ENCODE results near the gene PITX1. TPM values are rescaled to one million over a fixed set of nuclear protein-coding genes. Genes with fewer than 3 reads are reported as not detected.
"Not testable (repeated sequence)": the region's sequence is repeated elsewhere in the genome, so short reads cannot be mapped to it uniquely, and the experiment has no call there.

PITX1 gene
- total RNA-seq: not detected in 2 replicates

DNA sequence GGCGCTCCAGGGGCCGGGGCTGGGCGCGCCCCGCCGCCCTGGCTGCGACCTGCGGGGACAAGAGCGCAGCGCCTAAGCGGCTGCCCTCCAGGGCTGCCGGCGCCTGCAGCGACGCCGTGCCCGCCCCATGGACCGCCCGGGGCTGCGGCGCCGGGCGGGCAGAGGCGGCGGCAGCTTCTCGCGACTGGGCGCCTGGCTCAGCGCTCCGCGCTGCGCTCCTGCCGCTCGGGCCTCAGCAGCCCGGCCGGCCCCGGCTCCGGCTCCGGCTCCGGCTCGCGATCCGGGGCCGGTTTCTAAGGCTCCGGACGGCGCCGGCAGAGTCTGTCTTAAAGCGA is at the start of gene PITX1:
PITX1 (minus strand) TSS at position 328 of the 335 bp plus-strand sequence. CDS start 347 bp downstream, outside the sequence.
- DNase-seq (ENCODE audit: extremely low read depth, low read depth, low spot score): no peak

DNA sequence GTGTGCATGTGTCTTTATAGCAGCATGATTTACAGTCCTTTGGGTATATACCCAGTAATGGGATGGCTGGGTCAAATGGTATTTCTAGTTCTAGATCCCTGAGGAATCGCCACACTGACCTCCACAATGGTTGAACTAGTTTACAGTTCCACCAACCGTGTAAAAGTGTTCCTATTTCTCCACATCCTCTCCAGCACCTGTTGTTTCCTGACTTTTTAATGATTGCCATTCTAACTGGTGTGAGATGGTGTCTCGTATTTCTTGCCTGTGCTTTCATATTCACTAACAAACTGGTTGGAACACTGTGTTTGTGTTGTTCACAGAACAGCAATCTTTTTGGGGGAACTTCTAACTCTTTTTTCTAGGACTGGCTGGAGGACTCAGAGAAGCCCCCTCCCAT is 49.3 kb upstream of the PITX1 start:
- not testable (repeated sequence) for DNase-seq (ENCODE audit: extremely low read depth, low read depth, low spot score)

DNA sequence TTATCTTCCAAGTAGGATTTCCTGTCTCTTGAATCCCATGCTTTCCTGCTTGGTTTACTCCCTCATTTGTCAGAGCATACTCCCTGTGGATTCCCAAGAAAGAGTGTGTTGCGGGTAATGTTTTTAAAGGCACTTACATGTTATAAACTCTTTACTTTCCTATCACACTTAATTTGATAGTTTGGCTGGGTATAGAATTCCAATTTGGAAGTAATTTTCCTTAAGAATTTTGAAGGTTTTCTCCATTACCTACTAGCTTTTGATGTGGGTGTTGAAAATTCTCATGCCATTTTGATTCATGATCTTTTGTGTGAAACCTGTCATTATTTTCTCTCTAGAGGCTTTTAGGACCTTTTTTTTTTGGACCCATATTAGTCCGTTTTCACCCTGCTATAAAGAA is 47.2 kb upstream of the PITX1 start:
- DNase-seq (ENCODE audit: extremely low read depth, low read depth, low spot score): no peak

DNA sequence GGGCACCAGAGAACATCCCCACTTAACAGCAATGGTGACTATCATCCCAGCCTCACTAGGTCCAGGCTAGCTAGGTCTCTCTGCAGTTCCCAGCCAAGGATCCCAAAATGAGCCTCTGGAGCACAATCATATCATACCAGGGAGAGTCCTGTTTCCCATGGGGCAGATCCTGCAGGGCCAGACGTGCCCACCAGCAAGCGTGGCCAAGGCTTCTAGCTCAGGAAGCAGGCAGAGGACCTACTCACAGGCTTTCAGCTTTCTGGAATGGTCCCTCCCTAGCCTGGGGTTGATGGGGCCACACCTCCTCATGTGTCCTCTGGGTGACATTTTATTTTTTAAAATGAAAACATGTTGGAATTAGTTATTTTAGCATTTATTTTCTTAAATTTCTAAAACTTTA is 45.7 kb upstream of the PITX1 start:
- no peak for DNase-seq (ENCODE audit: extremely low read depth, low read depth, low spot score)

DNA sequence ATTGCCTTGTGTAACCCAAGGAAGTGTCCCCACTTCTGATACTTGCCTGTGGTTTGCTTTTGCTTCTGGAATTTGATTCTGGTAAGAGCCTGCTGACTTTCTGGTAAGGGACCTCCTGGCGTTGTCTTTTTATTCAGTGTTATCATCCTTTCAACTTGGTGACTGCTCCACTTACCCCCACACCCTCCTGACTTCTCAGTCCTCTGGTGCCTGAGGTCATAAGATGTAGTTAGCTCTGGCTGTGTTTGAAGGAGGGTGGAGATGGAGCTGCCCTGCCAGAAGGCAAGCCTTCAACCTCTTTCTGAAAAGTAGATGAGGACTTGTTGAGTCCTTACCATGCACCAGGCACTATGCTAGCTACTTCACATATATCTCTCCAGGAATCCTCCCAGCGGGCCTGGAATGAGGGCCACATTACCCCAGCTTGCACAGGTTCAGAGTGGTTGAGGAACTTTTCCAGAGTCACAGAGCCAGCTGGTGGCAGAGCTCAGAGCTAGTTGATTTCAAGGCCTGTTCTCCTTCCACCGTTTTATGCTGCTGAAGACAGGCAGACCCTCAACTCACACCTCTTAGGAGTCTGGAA is 45.2 kb upstream of the PITX1 start:
- DNase-seq (ENCODE audit: extremely low read depth, low read depth, low spot score): no peak

DNA sequence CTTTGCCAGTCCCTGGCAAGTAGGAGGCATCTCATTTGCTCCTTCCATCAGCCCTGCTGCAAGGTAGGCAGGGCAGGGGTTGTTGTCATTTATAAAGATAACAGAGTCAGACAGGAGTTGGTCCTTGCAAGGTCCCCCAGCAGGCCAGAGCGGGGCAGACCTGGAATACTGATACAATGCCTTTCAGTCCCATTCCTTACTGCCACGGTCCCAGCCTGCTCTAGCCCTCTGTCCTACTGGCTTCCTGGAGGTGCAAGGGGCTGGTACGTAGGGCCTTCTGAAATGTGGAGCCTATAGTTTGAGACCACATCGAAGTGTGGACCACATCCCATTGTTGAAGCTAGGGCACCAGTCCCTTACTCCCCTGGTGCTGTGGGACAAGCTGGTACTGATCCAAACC is 42.8 kb upstream of the PITX1 start:
- no peak for DNase-seq (ENCODE audit: extremely low read depth, low read depth, low spot score)

DNA sequence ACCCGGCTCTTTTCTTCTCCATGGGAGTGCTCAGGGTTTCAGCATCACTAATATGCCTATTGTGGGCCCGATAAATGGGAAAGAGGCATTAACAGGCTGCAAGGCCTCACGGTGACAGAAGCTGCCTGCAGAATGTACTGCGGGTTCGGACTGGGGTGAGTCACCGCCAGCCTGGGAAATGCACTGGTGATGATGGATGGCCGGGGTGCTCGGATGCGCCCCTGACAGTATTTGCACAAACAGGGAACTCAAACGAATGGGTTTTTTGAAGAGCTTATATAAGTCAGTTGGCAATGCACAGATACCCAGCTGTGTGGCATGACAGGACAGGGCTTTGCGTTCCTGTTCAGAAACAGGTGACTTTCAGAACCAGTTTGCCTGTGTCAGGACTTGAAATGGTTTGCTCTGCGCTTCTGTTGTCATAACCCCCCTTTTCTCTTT is 42.0 kb upstream of the PITX1 start:
- DNase-seq (ENCODE audit: extremely low read depth, low read depth, low spot score): no peak

DNA sequence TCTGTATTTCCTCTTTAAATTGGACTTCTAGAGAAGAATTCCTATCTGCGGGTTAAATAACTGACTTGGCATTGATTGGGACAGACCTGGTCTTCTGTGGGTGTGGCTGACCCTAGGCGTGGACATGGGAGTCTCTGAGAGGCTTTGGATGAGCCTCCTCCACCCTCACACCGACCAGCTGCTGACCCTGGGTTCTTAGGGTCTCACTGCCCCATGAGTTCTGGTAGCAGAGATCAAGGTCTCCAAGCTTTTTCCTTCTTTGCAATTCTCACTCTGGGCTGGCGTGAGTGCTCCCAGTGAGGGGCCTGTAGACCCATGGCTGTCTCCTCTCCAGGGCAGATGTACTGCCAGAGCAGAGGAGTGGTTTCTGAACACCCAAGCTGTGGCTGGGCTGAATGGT is 41.6 kb upstream of the PITX1 start:
- DNase-seq (ENCODE audit: extremely low read depth, low read depth, low spot score): no peak

DNA sequence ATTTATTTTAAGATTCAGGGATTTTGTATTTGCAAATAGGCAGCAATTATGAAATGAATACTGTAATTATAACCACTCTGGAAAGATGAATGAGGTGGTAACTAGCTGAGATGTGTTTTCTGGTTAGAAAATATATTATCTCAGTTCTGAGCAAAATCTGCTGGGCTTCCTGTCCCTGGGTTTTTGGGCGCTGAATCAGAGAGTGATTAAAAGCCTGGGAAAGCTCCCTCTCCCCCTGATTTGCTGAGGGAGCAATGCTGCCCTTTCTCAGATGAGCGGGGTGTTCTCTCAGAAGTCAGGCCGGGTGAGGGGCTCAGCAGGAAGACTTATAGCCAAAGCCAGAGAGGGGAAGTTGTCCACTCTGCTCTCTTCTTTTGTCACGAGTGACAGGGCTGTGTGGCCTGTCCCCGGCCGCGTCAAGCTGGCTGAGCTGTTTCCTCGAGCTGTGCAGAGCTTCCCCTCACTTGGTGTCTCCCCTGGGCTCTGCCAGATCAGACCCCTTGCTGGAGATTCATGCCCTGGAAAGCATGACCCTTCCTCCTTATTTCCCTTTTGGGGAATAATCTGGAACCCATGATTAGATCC is 39.8 kb upstream of the PITX1 start:
- no peak for DNase-seq (ENCODE audit: extremely low read depth, low read depth, low spot score)

DNA sequence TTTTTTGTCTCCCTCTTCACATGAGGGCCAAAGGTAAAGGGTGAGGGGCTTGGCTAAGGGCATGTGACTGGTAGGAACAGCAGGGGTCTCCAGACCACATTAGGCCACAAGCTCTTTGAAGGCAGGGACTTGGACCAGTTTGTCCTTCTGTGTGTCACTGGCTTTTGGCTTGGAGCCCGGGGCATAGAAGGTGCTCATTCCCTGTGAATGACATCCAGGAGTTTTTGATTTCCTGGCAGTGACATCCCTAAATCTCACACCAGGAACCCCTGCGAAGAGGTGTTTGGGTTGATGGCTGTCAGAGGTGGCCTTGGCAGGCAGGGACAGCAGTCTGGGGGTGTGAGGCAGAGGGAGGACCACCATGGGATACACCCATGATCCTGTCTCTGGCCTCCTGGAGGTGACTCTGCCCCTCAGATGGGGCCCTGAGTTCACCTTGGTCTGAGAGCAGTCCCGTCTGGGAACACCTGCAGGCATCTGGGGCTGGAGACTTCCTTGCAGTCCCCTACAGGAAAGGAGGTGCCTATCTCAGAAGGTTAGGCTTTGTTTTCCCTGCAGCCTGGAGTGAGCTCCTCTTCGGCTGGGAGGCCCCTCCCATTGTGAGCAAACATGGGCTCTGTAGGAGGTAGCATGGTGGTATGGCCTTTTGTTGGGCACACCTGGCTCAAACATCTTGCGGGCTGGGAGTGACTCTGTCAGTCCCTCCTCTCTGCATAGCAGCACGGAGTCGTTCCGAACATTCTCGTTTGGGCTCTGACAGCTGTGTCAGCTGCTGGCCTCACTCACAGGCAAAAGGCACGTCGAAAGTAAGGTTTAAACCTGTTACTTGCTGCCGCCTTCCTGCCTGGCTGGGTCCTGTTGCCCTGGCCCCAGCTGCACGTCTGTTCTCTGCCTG is 38.6 kb upstream of the PITX1 start:
- DNase-seq (ENCODE audit: extremely low read depth, low read depth, low spot score): no peak

DNA sequence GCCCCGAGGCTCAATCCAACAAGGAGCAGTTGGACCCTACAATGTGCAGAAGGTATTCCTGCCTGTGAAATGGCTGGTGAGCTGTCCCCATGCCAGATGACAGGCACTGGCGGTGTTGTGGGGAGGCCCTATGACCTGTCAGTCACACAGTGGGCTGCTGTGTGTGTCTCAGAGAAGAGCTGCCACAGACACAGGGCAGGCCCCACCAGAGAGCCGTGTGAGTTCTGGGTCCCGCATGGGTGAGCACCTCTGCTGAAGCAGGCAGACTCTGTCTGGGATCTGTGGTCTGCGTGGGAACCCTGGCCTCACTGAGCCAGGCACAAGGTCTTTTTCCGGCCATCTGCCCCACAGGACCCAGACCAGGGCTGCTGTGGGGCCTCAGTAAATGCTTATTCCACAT is 37.3 kb upstream of the PITX1 start:
- DNase-seq (ENCODE audit: extremely low read depth, low read depth, low spot score): no peak

DNA sequence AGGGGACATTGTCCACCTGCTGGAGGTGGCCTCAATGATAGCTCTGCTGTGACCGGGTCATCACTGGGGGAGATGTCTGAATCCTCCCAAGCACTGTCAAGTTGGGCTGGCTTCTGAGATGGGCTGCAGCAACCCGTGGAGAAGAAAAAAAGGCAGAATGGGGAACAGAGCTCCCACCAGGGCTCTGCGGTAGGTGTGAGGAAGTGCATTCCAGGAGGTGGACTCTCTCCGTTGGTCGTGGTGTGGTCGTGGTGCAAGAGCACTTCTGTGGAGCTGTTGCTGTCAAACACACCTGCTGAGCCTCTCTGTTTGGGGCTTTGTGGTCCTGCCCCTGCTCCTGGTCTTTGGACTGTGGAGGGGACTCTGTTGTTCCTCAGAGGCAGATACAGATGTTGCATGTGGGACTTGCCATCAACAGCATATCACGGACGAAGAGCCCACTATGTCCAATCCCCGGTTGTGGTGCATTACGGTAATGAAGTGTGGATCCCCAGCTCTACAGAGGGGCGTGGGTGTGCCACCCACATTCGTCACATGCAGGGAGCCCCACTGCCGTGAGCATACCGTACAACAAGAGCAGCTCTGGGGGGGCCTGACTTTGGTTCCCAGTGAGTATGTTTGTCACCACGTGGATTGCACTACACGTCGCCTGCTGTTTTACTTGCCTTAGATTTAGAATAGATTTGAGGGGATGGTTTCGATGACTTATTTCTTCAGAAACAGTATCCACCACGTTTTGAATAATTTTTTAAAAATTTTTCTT is 36.0 kb upstream of the PITX1 start:
- no peak for DNase-seq (ENCODE audit: extremely low read depth, low read depth, low spot score)

DNA sequence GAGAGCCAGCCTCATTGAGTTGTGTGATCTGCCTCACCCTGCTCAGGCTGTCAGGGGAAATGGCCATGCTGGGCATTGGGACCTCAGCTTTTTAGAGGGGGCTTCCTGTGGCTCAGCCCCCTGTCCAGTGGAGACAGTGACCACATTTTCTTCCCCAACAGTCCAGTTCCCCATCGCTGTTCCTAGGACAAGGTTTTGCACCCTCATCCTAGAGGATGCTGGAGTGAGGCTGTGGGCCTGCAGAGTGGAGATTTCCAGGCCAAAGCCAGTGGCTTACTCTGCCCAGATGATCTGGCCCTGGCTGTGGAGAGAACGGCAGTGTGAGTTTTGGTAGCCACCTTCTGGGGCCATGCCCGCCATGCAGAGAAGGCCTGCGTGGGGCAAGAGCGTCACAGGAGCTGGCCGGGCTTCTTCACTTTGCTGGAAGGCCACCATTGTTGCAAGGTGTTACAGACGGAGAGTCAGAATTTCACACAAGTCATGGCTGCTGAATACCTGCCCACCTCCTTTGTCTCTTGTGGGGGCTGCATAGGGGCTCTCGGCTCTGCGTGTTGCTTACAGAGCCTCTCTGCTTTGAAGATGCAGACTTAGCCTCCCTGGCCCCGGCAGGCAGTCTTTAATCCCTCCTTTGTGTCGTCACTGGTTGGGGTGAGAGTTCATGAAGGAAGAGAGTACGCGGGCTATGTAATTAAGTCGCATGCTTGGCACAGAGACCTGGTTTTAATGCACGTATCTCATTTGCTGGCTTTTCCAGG is 35.2 kb upstream of the PITX1 start:
- DNase-seq (ENCODE audit: extremely low read depth, low read depth, low spot score): no peak

DNA sequence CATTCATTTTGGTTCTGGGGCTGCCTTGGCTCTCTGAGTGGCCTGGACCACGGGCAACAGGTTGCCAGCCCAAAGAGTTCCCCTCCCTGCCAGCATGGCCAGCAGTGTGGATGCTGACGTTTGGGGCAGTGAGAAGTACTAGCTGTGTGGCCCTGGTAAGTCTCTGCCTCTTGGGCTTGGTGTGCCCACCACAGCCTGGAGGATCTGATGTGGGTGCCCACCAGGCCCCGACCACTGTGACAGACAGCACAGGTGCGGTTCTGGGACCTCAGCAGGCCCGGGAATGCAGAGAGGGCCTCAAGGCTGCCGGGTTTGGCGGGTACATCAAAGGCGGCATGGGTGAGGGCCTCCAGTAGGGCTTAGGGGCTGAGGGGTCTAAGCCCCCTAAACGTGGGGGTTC is 33.6 kb upstream of the PITX1 start:
- DNase-seq (ENCODE audit: extremely low read depth, low read depth, low spot score): no peak

DNA sequence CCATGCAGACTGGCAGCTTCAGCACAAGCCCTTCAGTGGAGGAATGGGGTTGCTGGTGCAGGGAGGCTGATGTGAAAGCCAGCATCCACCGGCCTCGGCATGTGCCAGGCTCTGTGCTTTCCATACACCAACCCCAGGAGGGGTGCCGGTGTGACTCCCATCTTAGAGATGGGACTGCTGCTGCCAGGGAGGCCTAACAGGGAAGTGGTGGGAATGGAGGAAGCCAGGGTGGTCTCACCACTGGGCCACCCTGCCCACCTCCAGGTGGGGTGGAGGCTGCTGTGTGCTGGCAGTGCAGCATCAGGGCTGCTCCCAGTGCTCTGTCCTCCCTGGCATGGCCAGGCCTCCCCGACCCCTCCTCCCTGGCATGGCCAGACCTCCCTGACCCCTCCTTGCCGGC is 32.8 kb upstream of the PITX1 start:
- no peak for DNase-seq (ENCODE audit: extremely low read depth, low read depth, low spot score)

DNA sequence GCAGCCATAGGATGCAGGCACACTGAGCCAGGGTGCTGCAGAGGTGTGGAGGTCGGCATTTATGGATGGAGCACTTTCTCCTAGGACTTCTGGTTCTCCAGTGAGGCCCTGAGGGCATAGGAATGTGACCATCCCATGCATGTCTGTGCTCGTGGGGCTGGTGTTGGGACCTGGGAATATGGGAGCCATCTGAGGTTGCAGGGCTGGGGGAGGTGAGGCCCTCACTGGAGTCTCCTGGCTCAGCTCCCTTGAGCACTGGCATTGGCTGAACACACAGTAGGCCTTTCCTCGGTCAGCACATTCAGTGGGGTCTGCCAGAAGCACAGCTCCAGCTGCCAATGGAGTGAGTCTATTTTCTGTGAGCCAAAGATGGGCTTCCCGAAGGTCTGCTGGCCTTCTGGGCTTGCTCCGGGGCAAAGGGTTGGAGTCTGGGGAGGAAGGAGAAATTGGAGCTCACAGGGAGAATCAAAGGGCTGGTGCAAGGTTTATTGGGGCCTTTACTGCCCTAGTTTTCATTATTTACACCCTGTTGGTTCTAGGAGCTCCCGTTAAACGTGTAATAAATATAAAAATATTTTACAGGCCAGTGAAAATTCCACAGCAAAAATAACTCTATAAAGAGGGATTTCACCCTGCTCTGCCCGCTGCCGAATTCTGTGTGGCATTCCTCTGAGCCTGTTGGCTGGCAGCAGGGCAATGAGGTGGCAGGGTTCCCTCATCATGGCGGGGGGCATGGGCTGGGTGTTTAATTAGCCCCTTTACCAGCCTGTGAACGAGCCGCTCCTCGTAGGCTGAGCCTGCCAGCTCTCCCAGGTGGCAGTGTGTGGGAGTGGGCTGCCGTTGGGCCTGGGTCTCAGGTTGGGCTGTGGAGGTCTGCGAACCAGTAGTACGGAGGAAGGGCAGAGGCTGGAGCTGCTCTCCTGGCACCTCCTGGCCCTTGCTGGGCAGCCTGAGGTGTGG is 31.6 kb upstream of the PITX1 start:
- no peak for DNase-seq (ENCODE audit: extremely low read depth, low read depth, low spot score)

DNA sequence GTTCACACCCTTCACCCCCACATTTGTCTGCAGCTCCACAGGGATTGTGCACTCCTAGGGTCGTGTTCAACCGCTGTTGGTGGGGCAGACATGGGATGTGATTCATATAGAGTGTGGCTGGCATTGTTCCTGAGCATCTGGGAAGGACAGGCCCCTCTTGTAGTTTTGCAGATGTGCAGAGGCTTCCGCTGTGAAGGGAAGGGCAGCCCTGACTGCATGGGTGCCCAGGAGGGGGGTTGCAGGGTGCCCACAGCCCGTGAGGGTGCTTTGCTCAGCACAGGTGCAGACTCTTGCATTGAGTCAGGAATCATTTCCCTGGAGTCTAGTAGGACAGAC is 30.2 kb upstream of the PITX1 start:
- DNase-seq (ENCODE audit: extremely low read depth, low read depth, low spot score): no peak

DNA sequence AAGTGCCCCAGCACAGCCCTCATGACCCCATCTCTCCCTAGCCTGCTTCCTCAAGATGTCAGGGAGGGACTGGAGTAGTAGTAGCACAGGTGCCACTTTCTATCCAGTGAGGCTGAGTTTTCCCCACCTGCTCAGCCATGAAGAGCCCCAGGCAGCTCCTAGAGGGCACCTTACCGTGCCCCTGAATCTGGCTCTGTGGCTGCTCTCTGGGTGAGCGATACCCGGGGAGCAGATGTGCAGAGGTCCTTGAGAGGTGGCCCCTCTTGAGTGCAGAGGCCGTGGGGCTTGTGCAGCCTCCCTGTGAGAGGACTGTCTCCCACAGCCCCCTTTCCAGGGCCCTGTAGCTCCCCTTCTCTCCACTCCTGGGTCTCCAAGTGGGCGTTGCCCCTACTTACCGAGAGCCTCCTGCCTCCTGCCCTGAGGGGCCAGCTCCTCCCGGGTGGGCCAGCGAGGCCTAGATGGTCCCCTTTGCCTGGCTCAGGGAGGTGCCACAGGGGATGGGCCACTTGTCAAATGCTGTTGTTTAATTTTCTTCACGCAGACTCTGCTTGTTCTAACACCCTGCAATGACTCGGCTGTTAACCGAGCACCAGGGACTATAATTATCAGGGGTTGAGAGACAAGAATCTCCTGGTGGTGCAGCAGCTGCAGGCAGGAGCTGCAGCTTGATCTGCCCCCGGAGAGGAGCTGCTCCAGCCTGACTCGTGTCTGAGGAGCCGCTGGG is 29.6 kb upstream of the PITX1 start:
- DNase-seq (ENCODE audit: extremely low read depth, low read depth, low spot score): no peak

DNA sequence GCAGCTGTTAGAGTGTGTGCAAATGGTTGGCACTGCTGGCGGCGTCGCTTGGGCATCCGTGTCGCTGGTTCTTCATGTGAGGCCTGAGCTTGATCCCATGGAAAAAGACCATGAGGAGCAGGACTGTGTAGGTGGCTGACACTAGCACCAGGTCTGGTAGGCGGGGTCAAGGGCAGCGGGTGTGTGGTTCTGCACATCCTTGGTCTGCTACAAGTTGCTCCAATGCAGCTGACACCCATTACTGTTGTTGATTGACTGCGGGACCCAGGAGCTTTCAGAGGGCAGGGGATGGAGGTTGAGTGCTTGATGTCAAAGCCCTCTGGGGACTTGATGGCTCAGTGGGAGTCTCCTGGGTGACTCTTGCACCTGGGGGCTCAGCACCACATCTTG is 29.0 kb upstream of the PITX1 start:
- DNase-seq (ENCODE audit: extremely low read depth, low read depth, low spot score): no peak
